NCI-H2029 treated with DMSO at 0.1 percent for 48 hours (cell line): ENCODE measurements around the gene DGKZ.
A peak's percentile ranks its signal among the peaks of the same experiment; 100 is the strongest.

Source experiments
- DNase-seq: peaks from one replicate; lab custom pipeline; 2025; lab: John Stamatoyannopoulos, UW

DGKZ gene

DNA sequence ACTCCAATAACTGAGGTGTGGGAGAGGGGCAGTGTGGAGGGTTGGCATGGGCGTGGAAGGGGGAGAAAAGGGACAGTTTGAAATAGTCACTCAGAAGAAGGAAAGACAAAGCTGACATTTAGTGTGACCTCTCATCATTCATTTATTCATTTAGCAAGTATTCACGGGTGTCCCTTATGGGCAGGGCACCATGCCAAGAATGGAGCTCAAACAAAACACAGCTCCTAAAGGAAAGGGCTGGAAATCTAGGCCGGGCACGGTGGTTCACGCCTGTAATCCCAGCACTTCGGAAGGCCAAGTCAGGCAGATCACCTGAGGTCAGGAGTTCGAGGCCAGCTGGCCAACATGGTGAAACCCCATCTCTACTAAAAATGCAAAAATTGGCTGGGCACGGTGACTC lies 19.4 kb upstream of the DGKZ start:
- DNase-seq: no peak

DNA sequence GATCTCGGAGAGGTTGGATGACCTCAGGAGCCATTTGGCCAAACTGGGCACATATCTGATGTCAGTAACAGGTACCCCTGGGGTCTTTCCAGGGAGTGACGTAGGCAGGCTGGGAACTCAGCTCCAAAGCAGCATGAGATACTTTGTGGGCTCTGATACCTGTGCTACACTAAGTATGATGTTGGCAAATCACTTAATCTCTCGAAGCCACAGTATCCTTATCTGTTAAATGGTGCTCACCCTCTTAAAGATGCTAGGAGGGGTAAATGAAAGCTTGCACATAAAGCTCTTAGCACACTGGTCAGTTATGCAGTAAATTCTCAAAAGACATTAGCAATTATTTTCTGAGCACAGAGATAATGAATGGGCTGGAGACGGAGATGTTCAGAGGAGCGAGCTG lies 17.1 kb upstream of the DGKZ start:
- no peak for DNase-seq

DNA sequence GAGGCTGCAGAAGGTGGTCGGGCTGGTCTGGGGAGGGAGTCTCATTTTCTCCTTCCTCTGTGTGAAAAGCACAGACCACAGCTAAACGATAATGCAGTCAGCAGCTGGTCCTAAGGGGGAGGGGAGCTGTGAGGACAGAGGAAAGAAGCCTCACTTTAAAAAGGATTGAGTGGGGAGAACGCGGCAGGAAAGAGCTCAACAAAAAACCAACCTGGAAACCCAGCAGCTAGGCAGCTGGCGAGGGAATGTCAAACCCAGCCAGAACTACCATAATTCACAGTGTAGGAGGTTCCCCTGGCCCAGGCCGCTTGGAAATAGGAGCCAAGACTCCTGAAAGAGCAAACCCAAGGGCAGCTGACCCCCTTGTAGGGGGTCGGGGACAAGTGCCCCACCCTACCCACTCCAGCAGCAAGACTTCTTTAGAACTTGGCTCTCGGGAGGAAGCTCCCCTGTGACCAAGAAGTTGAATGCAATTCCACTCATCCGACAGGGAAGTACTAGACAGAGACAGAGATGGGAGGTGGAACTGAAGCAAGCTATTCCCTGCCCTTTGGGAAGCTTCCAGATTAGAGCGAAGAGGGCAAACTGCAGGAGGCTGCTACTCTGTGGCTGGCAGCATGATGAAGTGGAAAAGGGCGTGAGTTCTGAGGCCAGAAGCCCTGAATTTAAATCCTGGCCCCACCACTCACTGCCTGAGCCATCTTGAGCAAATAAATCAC lies 16.5 kb upstream of the DGKZ start:
- DNase-seq: peak; percentile 10

DNA sequence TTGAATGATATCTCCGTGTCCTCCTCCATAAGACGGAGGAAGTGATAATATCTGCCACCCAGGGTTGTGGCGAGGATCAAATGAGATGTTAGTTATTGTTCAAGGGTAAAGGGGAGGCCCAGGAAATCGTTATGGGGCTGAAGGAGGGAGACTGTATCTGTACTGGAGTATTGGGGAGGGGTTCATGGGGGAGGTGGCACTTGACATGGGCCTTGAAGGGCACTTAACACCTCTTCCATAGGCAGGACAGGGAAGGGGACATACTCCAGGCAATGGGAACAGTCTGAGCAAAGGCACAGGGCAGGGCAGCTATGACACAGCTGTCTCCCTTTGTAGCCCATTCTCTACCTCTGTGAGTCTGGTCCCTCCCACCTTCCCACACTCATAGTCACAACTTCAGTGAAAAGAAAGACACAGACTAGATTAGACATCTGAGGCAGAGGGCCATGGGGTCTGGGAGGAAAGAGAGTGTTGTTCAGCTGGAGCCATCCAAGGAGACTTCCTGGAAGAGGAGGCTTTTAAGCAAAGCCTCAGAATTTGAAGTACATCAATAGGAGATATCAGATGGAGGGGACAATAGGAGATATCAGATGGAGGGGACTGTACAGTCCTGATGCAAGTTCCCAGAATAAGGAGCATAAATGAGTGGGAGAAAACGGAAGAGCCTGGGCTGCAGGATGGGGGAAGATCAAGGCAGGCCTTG lies 15.8 kb upstream of the DGKZ start:
- DNase-seq: no peak

DNA sequence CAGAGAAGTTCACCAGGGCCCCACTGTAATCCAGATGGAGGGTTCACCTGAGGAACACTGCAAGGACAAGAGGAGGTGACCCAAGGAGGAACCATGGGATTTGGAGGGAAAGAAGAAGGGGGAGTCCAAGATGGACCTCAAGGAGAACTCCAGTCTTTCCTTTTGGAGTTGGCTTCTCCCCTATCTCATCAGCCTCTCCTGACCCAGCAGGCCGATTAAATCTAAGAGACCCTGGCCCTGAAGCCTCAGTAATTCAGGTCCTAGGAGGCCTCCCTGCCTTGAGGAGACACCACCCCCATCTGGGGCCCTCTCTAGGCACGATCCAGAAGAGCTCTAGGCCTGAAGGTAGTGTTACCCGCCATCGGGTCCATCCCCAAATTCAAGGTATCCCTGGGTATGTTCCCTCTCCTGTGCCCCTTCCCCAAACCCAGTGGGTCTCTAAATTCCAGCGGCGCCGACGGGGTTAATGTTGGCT lies 15.1 kb upstream of the DGKZ start:
- no peak for DNase-seq

DNA sequence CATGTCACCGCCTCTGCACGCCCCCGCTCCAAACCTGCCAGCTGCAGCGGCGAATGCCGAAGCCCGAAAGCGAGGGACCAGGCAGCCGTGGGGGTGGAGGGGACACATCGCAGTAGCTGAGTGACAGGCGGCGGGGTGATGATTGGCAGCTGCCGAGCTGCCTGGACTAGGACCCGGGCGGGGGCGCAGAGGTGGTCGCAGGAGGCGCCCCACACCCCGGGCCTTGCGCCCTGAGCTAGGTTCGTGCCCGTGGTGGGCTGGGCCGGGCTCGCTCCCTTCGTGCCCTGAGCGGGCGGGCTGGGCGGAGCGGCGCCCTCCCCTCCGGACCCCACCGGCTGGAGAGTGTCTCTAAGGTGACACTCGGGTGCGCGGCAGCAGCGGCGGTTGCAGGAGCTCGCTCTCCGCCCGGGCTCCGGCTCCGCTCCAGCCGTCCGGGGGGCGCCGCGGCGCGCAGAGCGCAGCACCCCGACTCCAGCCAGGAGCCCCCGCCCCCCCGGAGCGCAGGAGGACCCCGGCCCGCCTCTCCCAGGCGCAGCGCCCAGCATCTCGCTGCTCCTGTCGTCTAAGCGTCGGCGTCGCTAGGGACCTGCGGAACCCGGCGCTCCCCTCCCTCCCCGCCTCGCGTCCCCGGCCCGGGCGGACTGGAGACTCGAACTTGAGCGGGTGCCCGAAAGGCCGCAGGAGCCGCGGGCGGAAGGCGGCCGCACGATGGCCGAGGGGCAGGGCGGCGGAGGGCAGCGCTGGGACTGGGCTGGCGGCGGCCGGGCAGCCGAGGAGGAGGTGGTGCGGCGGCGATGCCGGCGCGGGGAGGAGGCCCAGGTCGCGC lies 14.5 kb upstream of the DGKZ start:
- DNase-seq: no peak

DNA sequence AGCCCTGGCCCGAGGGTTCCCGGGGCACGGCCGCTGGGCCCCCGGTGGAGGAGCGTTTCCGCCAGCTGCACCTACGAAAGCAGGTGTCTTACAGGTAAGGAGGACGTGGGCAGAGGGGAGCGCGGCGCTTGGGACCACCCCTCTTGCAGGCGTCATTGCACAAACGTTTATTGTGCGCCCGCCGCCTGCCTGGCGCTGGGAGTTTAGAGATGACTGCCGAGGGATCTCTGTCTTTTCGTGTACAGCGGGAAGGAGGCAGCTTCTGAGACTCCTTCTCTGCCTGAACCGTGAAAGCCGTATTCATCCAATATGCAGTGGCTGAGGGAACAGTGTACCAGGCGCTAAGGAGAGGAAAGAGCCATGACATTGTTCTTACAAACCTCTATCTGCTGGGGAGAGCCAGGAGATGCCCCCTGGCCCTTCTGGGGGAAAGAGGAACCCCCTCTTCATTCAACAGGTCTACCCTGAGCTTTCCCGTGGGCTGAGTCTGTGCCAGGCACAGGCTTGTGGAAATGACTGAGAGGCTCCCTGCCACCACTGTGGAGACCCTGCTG lies 13.8 kb upstream of the DGKZ start:
- DNase-seq: no peak

DNA sequence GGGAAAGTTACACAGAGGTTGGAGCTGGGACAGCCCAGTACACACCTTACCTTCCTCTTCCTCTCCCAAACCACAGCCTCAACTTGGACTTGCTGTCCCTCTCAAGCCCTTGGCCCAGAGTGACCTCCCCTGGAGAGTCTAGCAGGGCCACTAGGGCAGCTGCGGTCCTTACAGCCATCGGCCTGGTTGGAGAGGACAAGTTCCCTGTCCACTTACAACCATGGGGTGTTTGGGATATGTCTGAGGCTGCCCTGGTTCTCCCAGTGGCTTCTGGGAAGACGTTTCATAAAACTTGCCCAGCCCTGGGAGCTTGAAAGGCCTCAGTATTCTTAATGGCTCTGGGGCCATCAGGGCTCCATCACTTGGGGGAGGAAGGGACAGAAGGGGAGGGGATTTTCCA lies 13.1 kb upstream of the DGKZ start:
- no peak for DNase-seq

DNA sequence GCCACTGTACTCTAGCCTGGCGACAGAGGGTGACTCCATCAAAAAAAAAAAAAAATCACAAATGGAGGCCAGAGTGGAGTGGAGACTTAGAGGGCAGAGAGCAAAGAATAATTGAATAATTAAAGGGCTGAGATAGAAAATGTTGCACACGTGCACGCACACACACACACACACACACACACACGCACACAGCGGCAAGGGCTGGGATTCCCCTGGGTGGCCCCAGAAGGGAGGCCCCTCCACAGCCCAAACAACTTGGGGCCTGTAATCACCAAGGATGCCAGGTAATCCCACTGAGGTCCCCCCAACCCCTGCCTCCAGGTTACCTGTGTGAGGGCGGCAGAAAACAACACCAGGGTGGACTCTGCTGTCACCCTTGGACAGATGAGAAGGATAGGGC lies 12.0 kb upstream of the DGKZ start:
- no peak for DNase-seq

DNA sequence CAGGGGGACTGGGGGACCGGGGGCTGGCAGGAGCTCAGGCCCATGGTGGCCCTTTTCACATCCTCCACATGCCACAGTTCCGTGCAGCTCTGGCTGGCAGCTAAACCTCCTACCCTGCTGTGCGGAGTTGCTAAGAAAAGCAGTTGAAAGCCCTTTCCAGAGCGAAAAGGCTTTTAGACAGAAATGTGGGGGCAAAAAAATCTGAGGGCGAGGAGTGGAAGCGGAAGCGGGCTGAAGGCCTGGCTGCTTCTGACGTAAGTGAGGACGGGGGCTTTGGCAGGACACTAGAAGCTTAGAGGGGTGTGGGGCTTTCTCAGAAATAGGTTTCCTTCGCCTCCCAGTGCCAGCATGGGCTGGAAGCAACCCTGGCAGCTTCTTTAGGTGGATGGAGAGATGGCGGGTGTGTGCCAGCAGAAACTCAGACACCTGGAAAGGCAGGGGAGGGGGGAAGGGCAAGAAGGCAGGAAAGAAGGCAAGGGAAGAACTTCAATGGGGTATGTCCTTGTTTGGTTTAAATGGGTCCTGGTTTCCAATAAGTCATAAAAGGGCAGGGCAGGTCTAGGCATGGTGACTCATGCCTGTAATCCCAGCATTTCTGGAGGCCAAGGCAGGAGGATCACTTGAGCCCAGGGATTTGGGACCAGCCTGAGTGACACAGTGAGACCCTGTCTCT lies 11.2 kb upstream of the DGKZ start:
- DNase-seq: no peak

DNA sequence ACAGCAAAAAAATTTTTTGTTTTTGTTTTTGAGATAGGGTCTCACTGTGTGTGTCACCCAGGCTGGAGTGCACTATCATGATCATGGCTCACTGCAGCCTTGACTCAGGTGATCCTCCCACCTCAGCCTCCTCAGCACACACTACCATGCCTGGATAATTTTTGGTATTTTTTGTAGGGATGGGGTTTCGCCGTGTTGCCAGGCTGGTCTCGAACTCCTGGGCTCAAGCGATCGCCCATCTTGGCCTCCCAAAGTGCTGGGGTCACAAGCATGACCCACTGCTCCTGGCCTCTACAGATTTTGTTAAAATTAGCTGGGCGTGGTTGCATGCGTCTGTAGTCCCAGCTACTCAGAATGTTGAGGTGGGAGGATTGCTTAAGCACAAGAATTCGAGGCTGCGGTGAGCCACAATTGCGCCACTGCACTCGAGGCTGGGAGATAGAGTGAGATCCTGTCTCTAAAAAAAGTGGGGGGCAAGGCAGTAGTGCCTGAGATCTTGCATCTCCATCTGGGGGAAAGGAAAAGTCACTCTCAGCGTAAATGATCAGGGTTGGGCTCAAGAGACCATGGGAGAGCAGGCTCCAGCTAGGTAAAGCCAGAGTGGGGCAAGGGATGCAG lies 10.6 kb upstream of the DGKZ start:
- no peak for DNase-seq

DNA sequence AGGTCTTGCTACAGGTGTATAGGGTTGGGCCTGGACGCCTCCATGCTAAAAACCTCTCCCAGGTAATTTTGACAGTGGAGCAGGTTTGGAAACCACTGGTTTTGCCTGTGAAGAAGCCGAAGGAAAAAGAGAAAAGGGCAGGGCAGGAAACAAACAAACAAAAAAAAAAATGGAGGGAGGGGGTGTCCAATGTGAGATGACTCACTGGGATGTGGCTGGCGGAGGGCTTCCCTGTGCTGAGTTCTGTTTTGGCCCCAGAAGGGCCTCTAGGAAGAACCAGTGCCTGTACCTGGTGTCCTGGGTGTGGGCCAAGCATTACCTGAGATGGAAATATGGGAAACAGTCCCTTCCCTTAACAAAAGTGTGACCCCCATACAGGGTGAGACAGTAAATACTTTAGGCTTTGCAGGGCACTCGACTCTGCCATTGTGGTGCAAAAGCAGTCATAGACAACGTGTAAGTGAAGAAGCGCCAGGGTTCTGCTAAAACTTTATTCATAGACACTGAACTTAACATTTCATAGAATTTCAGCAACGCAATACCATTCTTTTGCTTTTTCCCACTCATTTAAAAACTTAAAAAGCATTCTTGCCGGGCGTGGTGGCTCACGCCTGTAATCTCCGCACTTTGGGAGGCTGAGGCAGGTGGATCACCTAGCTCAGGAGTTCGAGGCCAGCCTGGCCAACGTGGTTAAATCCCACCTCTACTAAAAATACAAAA lies 9.5 kb upstream of the DGKZ start:
- no peak for DNase-seq

DNA sequence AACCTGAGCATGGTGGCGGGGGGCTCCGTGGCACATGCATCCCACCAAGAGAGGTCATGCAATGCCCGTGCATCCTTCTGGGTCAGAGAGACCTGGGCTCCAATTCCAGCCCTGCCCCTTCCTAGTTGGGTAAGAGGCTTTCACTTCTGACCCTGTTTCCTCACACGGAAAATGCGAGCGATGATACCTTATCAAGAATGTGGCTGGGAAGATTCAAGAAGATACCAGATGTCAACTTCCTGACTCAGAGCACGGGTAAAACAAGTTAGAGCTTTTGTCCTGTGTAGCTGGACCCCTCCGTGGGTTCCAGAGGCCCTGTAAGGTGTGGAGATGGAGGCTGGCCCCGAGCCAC lies 8.7 kb upstream of the DGKZ start:
- no peak for DNase-seq

DNA sequence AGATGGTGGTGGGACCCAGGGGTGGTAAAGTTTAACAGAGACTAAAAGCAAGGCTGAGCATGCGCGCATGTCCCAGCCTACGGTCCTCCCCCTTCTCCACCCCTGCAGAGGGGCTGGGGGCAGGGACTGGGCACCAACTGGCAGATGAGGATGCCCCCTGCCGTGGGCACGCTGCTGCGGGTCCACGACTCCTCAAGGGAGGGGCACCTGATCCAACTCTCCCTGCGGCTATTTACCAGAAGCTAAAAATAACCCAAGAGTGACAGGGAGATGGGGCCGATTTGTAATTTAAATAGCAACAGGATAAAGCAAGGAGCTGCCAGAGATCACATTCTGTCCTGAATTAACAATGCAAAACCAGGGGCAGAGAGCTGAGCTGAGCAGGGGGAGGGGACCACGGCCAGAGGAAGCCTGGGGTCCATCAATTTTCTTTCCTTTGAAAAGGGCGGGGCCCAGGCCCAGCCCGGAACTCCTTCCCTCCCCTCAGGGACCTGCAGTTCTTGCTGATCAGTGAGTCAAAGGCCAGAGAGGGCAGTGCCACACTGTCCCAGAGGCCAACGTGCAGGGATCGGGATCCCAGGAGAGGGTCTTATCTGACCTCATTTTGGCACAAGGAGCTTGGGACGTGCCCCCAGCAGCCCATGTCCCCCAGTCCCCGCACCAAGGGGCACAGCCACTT lies 8.1 kb upstream of the DGKZ start:
- DNase-seq: no peak

DNA sequence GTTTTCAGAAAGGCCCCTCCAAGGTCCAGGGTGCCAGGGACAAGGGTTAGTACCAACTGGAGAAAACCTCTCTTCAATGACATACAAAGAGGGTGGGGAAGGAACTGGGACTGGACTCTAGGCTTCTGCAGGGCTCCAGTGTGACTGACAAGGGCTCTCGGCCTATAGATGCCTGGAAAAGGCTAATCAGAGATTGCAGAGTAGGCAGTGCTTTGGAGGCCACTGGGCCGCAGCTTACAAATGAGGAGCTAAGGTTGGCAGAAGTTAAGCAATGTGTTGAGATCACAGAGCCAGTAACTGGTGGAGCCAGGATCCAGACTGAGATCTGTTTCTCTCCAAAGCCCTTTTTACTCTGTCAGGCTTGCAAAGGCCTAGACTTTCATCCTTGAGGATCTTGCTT lies 7.4 kb upstream of the DGKZ start:
- no peak for DNase-seq

DNA sequence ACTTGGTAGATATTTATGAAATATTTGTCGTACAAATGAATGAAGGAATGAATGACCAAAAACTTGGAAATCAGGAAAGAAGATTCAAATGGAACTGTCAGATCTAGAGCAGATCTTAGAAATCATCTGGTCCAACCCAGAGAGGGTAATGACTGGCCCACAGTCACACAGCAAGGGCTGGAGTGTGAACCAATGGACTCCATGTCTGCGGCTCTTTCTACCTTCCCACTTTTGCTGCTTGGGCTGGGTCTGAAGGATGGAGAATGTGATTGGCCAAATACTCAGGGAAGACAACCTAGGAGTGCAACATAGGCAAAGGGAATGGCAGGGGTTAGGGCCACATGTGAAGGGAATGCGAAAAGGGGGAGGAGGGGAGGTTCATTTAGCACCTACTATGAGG lies 5.8 kb upstream of the DGKZ start:
- DNase-seq: no peak

DNA sequence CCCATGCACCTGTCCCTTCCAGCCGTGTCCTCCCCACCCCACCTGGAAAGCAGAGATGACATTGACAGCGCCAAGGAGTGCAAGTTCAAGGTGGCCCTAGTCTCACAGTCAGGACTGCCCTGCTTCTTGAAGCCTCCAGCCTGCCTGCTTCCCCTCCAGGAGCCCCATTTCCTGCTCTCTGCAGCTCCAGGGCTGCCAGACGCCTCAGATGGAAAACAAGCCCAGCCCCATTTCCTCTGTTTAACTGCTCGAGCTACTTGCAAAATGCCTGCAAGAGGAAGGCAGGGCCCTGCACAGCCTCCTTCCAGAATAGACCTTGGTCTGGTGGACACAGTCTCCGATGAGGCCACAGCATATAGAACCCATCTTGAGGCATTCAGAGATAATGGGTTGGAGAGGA lies 5.0 kb upstream of the DGKZ start:
- no peak for DNase-seq

DNA sequence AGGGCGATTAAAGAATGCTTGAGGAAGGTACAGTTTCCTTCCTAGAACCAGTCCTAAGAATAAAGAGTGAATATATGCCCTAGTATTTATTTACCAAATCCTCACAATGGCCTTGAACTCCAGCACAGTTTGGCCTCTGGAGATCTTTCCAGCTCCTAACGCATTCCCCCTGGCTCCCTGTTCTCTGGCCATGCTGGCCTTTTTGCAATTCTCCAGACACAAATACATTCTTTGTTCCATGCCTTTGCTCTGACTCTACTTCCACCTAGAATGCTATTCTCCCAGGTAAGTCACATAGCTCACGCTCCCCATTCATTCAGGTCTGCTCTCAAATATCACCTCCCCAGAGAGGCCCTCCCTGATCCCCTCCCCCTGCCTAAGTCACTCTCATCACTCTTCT lies 3.7 kb upstream of the DGKZ start:
- DNase-seq: no peak

DNA sequence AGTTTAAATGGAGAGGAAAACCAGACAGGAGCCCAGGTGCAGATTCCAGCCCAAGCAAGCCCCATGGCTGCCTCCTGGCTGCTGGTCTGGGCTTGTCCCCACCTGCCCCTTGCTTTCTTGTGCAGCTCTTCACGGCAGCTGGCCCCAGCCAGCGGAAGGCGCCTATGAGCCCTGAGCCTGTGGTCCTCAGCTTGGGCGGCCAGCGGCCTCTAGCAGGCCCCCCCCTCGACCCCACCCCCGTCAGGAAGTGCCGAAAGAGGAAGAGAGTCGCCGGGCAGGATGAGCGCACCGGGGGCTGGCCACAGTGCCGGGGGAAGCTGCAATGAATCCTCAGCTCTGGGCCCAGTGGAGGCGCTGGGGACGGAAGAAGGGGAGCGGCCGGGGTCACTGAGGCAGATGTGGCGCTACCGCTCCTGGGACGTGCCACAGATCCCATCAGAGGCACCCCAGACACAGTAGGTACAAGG lies 2.1 kb upstream of the DGKZ start:
- no peak for DNase-seq

DNA sequence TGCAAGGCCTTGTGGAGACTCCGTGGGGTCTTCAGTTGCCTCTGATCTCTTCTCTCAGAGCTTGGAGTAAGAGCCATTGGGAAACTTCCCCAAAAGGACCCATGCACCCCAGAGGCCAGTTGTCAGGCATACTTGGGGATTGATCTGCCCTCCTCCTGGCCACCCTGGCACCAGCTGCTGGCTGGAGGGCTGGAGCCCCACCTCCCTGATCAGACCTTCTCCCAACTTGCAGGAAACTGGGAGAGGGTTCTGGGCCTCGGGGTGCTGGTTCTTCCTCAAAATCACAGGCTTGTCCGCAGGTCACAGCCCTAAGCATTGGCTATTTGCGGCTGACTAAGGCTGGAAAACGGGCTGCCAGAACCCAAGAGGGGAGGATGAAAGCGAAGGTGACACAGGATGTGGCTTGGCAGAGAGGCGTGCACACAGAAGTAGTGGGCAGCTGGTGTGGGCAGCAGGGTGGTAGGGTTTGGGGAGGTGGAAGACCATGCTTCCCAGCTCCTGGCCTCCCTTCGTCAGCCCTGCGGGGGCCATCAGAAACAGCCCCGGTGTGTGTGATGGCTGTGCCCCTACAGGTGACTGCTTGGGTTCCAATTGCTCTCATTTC lies 1.3 kb upstream of the DGKZ start:
- no peak for DNase-seq
